SK-N-SH (cell line): ENCODE measurements around the gene NEK6.

Source experiments
- CHD2 ChIP-seq: fragments of 150-350 bp; IDR thresholded peaks from 2 replicates; pipeline ENCODE4 v1.6.1; 2018; ENCODE audit warnings: low read length; ENCODE audit not compliant: partially characterized antibody
- CTCF ChIP-seq: fragments of 200-600 bp; sonication (generic); IDR thresholded peaks from 2 replicates; pipeline ENCODE4 v1.6.1; 2017; ENCODE audit warnings: antibody characterized with exemption, mild to moderate bottlenecking, moderate library complexity
- EP300 ChIP-seq, 2 experiments: IDR thresholded peaks; 2 replicates each; pipeline versions ENCODE4 v1.4.0 to v1.6.1; 2012; ENCODE audit warnings: borderline replicate concordance in 1 of 2, low read depth in 1 of 2, low read length in 1 of 2
- EZH2phosphoT487 ChIP-seq: fragments of 200-600 bp; sonication (generic); IDR thresholded peaks from 2 replicates; pipeline ENCODE4 v1.6.1; 2017; ENCODE audit warnings: low read depth, mixed run types, mild to moderate bottlenecking, antibody characterized with exemption, moderate library complexity, borderline replicate concordance
- FOXJ3 ChIP-seq: sonication (generic); formaldehyde crosslinking; IDR thresholded peaks from 2 replicates; pipeline ENCODE4 v1.5.1; 2020; ENCODE audit warnings: mild to moderate bottlenecking, missing genetic modification reagents
- MXI1 ChIP-seq: IDR thresholded peaks from 2 replicates; pipeline ENCODE4 v1.6.1; 2012; ENCODE audit warnings: mild to moderate bottlenecking, low read depth, low read length, improper control_type of control experiment
- POLR2AphosphoS5 ChIP-seq: IDR thresholded peaks from 2 replicates; pipeline ENCODE4 v1.6.1; 2012; ENCODE audit warnings: low read depth, low read length
- RAD21 ChIP-seq: IDR thresholded peaks from 2 replicates; pipeline ENCODE4 v1.6.1; 2012; ENCODE audit warnings: mild to moderate bottlenecking, low read length
- RCOR1 ChIP-seq: fragments of 150-350 bp; IDR thresholded peaks from 2 replicates; pipeline ENCODE4 v1.6.1; 2017; ENCODE audit warnings: antibody characterized with exemption, low read length
- RFX5 ChIP-seq: IDR thresholded peaks from 2 replicates; pipeline ENCODE4 v1.6.1; 2012; ENCODE audit warnings: mild to moderate bottlenecking, improper control_type of control experiment, low read length
- TEAD4 ChIP-seq: IDR thresholded peaks from 2 replicates; pipeline ENCODE4 v1.4.0; 2012; ENCODE audit warnings: mild to moderate bottlenecking, borderline replicate concordance; ENCODE audit not compliant: insufficient read depth

DNA sequence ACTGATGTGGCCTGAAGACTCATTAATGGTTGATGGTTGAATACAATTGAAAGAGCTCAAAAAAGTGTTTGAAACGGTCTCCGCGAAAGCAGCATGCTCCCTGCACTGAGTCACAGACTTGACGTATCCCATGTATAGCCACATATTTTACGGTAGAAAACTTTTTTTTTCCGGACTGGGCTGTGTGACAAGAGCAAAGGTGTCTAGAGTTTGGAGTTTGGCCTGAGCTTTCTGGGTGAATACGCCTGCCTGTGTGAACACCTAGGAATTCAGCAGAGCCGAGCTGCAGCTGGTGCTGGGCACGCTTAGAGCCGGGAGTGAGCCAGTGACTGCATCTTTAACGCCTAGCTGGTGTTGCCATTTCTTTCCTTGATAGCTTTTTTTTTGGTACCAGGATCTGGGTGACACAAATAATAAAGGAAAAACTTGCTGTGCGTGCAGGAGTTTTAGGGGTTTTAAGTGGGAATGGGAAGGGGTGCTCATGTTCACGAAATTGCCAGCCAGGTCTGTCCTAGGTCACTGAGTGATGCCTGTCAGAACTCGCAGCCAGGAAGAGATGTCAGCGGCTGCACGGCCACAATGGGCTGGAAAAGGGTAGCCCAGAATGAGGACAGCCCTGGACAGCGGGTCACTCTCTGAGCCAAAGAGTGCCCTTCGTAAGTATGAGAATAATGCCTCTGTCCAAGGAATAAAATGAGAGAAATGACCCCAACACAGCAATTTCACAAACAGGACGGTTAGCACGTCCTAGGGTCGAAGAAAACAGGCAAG, 105.8 kb downstream of the NEK6 start:
- TF ChIP-seq CTCF (no peak), CHD2 (no peak), POLR2AphosphoS5 (no peak), MXI1 (no peak), RAD21 (no peak), RCOR1 (no peak), TEAD4 (no peak), FOXJ3 (CRISPR knock-in tag) (no peak), EZH2phosphoT487 (no peak), RFX5 (no peak), EP300 (IDR thresholded peaks at IDR 0.05; ENCODE audit: borderline replicate concordance in 1 of 2, low read depth in 1 of 2, low read length in 1 of 2) (no peak)
